Measurements from ENCODE around the gene MBD4. TPM values are rescaled to one million over a fixed set of nuclear protein-coding genes. Genes with fewer than 3 reads are reported as not detected.
A peak's percentile ranks its signal among the peaks of the same experiment; 100 is the strongest.

The MBD4 gene
- total RNA-seq, 2 experiments from 2014 or later = 38.9 to 44.5 TPM

DNA sequence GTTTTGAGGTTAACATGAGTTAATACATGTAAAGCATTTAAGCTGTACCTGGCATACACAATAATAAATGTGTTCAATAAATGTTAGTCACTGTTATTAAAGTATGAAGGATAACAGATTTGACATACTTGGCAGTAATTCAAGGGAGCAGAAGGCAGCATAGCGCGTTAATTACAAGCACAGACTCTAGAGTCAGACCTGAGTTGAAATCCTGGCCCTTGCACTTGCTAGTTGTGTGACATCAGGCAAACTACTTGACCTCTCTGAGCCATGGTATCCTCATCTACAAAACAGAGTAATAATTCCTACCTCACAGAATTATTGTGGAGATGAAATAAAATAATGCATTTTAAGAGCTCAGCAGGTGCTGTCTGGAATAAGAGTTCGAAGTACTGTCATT is 5.7 kb upstream of the MBD4 start:
- no peak overlapping the region for H3K4me3 Mint-ChIP-seq
- H3K9me3 Mint-ChIP-seq = no peaks in the 10 kb centered on the region
- CTCF ChIA-PET = interaction anchor here (0.6 to 1.3 kb wide), 3 partner anchors 11 to 62 kb away, joined by 3 to 4 read pairs (median 3); no protein-coding TSS in a partner anchor
- peaks cover 22% of the 10 kb centered on the region for H3K4me1 Mint-ChIP-seq (ENCODE audit: low read depth)
- TF ChIP-seq, protein P1, sequence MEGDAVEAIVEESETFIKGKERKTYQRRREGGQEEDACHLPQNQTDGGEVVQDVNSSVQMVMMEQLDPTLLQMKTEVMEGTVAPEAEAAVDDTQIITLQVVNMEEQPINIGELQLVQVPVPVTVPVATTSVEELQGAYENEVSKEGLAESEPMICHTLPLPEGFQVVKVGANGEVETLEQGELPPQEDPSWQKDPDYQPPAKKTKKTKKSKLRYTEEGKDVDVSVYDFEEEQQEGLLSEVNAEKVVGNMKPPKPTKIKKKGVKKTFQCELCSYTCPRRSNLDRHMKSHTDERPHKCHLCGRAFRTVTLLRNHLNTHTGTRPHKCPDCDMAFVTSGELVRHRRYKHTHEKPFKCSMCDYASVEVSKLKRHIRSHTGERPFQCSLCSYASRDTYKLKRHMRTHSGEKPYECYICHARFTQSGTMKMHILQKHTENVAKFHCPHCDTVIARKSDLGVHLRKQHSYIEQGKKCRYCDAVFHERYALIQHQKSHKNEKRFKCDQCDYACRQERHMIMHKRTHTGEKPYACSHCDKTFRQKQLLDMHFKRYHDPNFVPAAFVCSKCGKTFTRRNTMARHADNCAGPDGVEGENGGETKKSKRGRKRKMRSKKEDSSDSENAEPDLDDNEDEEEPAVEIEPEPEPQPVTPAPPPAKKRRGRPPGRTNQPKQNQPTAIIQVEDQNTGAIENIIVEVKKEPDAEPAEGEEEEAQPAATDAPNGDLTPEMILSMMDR (IDR thresholded peaks at IDR 0.05) = no peak
- H3K27ac Mint-ChIP-seq = no peak overlapping the region
- DNase-seq (no peak), ATAC-seq (no peak)
- H3K27me3 Mint-ChIP-seq = no peaks in the 10 kb centered on the region
- POLR2A ChIA-PET = no interaction called here
- intact Hi-C loops (cut with micrococcal nuclease) = no loop called here
- H3K36me3 Mint-ChIP-seq (ENCODE audit: low read depth) = no peaks in the 10 kb centered on the region

DNA sequence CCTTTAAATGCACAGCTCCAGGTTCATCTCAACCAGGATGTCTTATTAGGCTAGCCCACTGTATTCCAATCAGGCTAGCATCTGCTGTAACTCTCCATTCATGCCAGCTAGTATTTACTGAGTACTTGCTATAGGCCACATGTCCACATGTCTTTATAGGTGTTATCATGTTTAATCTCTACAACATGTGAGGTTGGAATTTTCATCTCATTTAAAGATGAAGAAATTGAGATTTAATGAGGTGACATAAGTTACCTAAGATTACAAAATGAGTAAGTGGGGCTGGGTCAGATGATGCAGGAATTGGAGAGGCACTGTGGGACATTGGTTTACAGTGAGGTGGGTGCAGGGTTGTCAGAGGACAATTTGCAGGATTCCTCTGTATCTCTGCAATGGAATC is 3.2 kb upstream of the MBD4 start:
- CTCF ChIA-PET = no interaction called here
- H3K4me3 Mint-ChIP-seq = no peak overlapping the region
- peaks cover under 1% of the 10 kb centered on the region for H3K36me3 Mint-ChIP-seq (ENCODE audit: low read depth)
- TF ChIP-seq, protein P1 (IDR thresholded peaks at IDR 0.05) = no peak
- H3K4me1 Mint-ChIP-seq (ENCODE audit: low read depth) = peaks cover 28% of the 10 kb centered on the region
- POLR2A ChIA-PET = interaction anchor here (0.6 kb wide), 1 partner anchor 32 kb away, joined by 3 read pairs; no protein-coding TSS in a partner anchor
- no peaks in the 10 kb centered on the region for H3K27me3 Mint-ChIP-seq
- no peak overlapping the region for H3K27ac Mint-ChIP-seq
- no peak for ATAC-seq
- H3K9me3 Mint-ChIP-seq = no peaks in the 10 kb centered on the region
- intact Hi-C loops (cut with micrococcal nuclease) = no loop called here
- DNase-seq = no peak

DNA sequence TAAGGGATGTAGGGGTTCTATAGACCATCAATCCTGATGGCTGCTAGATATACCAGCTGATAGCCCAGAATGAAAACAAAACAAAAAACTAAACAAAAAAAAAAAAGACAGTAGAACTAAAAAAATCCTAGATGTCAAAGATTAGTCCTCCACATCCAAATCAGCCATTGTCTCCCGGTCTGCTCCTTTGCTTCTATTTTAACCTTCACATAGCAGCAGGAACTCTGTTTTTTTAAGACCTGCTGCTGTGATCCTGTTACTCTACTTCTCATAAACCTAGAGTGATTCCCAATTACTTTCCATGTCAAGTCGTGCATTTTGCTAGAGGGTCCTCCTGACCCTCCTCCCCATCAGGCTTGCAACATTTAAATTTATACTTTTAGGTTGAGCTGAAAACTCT is 2.7 kb upstream of the MBD4 start:
- ChIA-PET POLR2A (interaction anchor here (0.6 kb wide), 1 partner anchor 32 kb away, joined by 3 read pairs; no protein-coding TSS in a partner anchor), CTCF (no interaction called here)
- DNase-seq (no peak), ATAC-seq (no peak)
- Mint-ChIP-seq H3K27me3 (no peaks in the 10 kb centered on the region), H3K9me3 (no peaks in the 10 kb centered on the region), H3K4me1 (ENCODE audit: low read depth) (peaks cover 33% of the 10 kb centered on the region), H3K27ac (no peak overlapping the region), H3K4me3 (no peak overlapping the region), H3K36me3 (ENCODE audit: low read depth) (peaks cover 6% of the 10 kb centered on the region)
- TF ChIP-seq, protein P1 (IDR thresholded peaks at IDR 0.05) = no peak
- intact Hi-C loops (cut with micrococcal nuclease) = no loop called here

DNA sequence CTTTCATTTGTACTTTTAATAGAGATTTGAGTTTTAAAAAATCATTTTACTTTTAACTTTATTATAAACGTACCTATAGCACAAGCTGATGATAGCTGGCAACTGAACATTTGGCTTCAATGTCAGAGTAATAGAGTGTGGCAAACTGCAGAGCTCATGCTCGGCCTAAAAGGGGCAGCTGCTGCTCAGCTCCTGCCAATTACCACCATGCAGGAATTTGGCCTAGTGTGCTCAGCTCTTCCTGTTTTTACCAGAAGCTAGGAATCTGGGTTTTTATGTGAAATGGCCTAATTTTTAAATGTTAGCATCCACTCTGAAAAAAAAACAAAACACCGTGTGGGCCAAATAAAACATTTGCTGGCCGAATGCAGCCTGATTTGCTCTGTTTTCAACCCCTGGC is 2.0 kb upstream of the MBD4 start:
- no peaks in the 10 kb centered on the region for H3K9me3 Mint-ChIP-seq
- TF ChIP-seq, protein P1 (IDR thresholded peaks at IDR 0.05) = no peak
- peak overlapping the region; percentile 89 for H3K27ac Mint-ChIP-seq
- ChIA-PET POLR2A (interaction anchor here (2.1 to 4.7 kb wide), 2 partner anchors 13 to 126 kb away, joined by 14 to 35 read pairs; partner anchors contain the start of gene EFCAB12), CTCF (interaction anchor here (0.8 to 1.3 kb wide), 2 partner anchors 42 to 186 kb away, joined by 3 read pairs; no protein-coding TSS in a partner anchor)
- DNase-seq = no peak
- H3K4me3 Mint-ChIP-seq = peak overlapping the region; percentile 83
- intact Hi-C loops (cut with micrococcal nuclease) = no loop called here
- peaks cover 38% of the 10 kb centered on the region for H3K4me1 Mint-ChIP-seq (ENCODE audit: low read depth)
- peaks cover 11% of the 10 kb centered on the region for H3K36me3 Mint-ChIP-seq (ENCODE audit: low read depth)
- ATAC-seq = no peak
- no peaks in the 10 kb centered on the region for H3K27me3 Mint-ChIP-seq

DNA sequence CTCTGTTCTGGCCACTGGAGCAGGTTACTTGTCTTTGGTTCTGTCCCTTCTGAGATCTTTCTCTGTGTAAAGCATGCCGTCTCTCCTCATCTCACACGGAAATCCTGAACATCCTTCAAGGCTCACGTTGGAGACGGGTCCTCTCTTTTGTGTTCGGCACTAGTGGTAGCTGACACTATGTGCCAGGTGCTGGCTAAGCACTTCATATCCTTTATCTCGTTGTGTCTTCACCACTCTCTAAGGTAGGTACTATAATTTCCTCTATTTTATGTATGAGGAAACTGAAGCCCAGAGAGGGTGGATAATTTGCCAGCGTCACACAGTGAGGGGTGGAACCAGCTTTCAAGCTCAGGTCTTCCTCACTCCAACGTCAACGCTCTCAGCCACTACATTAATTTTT is 1.5 kb upstream of the MBD4 start:
- DNase-seq (no peak), ATAC-seq (no peak)
- POLR2A ChIA-PET = interaction anchor here (1.0 to 4.7 kb wide), 5 partner anchors 9 to 327 kb away, joined by 3 to 35 read pairs (median 4); partner anchors contain the start of gene EFCAB12
- Mint-ChIP-seq H3K27ac (peak overlapping the region; percentile 89), H3K4me3 (peak overlapping the region; percentile 83), H3K4me1 (ENCODE audit: low read depth) (peaks cover 43% of the 10 kb centered on the region), H3K27me3 (no peaks in the 10 kb centered on the region), H3K36me3 (ENCODE audit: low read depth) (peaks cover 16% of the 10 kb centered on the region), H3K9me3 (no peaks in the 10 kb centered on the region)
- intact Hi-C loops (cut with micrococcal nuclease) = no loop called here
- CTCF ChIA-PET = interaction anchor here (1.3 to 2.8 kb wide), 4 partner anchors 12 to 187 kb away, joined by 3 to 11 read pairs (median 8); partner anchors contain the start of gene EFCAB12
- TF ChIP-seq, protein P1 (IDR thresholded peaks at IDR 0.05) = no peak

Data from activated CD8-positive, alpha-beta T cell treated with anti-CD3 and anti-CD28 coated beads for 36 hours (primary cell).